Stimulated activated CD8-positive, alpha-beta memory T cell treated with anti-CD3 and anti-CD28 coated beads, Interleukin-2, amount 100 ng/mL, for 1 hour (primary cell): ENCODE results near the gene MYBPC3.

Experiments used
- DNase-seq, 2 donors: peaks; one replicate each; pipeline ENCODE4 v3.0.0-alpha.2; 2020; ENCODE audit warnings: low read depth in 2 of 2

The MYBPC3 gene

DNA sequence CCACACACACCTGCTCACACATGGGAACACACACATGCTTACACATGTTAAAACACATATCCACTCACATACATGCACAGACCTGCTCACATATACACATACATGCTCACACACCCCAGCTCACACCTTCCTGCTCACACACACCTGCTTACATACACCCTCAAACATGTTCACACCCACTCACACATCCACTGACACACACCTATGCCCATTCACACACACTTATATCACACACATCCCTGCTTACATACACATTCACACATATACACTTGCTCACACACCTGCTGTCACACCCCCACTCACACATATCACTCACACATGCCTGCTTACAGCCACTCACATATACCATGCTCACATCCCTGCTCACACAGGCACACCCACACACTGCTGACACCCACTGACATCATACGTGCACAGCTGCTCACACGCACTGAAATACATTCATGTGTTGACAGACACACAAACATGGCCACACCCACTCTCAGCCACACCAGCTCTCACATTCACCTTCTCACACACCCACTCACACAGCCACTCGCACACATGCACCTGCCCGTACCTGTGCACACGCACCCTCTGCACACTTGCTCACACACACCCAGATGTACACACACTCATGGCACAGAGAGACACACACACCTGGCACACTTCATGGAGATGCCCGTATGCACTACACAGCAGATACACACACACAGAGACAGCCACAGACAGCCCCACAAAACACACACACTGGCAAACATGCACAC, 5.7 kb upstream of the MYBPC3 start:
- DNase-seq: no peak

DNA sequence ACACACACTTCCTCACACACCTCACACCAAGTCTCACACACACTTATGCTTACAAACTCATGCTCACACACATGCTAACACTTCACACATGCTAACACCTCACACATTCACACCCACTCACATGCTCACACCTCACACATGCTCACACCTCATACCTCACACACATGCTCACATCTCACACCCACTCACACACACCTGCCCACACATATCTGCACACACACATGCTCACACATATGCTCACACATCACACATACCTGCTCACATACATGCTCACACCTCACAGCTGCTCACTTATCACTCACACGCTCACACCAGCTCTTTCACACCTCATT, 4.5 kb upstream of the MYBPC3 start:
- no peak for DNase-seq

DNA sequence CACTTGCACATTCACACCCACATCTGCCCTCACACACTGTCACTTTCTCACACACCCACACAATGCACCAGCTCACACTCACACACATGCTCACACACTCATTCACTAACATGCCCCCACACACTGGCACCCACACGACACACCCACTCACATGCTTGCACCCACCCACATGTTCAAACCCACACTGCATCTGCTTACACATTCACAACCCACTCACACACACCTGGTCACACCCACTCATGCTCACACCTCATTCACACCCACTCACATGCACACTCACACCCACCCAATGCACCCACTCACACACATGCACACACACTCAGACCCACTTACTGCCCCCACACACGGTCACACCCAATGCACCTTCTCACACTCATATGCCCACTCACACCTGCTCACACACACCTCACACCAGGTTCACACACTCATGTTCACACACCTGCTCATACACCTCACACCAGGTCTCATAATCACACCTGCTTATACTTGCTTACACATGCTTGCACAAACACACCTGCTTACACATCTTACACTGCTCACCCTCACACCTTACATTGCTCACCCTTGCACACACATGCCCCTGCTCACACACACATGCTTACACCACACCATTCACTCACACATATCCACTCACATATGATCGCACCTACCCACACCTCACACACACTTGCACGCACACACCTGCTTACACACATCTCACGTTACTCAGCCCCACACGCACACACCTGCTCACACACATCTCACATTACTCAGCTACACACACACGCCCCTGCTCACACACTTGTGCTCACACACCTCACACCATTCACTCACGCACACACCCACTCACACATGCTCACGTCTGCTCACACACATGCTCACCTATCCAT, 3.9 kb upstream of the MYBPC3 start:
- DNase-seq: no peak

DNA sequence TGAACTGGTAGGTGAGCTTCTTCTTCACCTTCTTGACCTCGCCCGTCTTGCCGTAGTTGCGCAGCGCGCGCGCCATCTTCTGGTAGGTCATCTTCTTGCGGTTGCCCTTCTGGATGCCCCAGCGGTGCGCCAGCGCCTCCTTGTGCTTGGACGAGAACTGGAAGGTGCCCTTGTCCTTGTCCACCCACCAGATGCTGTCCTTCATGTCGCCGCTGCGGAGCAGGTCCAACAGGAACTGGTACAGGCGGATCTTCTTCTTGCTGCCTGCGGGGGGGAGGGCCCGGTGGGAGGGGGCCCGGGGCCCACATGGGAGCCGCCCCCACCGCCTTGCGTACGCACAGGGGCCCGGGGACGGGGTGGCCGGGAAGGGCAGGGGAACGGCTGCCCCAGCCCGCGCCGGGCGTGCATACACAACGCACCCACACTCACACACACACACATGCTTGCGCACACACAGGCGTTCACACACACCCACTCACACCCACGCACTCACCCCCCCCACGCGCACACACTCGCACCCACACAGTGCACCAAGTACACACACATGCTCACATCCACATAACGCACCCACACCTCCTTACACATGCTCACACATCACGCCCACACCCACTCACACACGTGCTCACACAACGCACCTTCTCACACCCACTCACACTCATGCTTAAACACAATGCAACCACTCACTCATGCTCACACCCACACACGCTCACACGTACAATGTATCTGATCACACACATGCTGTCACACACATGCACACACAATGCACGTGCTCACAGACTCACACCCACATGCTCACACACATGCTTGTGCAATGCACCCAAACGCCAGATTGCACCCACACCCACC, 3.0 kb upstream of the MYBPC3 start:
- no peak for DNase-seq

DNA sequence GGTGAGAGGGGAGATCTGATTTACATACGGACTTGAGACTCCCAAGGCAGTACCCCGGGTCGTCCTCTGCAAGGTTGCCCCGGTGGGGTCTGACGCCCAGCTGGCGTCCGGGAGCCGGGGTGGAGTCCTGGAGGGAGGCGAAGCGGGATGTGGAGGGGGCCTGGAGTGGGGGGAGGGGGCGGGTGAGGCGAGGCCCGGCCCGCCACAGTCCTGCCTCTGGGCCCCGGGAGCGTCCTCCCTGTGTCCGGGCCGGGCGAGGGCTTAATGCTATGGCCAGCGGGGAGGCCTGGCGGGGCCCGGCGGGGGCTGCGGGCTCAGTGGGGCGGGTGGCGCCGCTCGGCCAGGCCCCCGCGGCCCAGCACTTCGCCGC, 2.4 kb upstream of the MYBPC3 start:
- no peak for DNase-seq

DNA sequence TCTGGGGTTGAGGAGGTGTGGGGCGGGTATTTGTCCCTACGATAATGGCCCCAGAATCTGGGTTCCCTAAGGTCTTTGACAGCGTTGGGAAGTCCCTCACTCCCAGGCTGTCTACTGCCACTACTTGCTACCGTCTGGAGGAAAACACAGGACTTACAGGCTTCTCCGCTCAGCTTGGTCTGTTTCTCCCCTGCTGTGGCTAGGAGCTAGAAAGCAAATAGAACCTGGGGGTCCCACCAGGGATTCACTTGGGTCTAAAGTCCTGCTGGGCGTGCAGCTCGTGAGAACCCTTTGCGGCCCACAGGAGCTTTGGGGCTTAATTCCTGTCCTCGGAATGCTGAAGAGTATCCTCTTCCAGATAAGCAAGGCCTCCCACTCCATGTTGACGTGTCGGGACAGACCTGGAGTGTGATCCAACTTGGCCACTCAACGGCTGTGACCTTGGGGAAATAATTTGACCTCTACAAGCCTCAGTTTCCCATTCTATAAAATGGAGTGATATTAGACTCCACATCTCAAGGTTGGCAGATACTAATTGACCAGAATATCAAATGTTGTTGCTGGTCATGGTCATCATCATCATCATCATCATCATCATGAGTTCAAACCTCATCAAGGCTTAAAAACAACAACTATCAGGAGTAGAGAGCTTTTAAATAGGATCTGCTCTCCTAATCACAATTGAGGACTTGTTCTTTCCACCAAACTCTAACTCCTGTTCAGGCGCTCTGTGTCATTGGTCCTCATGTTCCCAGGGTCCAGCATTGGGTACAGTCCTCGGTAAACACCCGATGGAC, 1.7 kb upstream of the MYBPC3 start:
- DNase-seq: no peak

DNA sequence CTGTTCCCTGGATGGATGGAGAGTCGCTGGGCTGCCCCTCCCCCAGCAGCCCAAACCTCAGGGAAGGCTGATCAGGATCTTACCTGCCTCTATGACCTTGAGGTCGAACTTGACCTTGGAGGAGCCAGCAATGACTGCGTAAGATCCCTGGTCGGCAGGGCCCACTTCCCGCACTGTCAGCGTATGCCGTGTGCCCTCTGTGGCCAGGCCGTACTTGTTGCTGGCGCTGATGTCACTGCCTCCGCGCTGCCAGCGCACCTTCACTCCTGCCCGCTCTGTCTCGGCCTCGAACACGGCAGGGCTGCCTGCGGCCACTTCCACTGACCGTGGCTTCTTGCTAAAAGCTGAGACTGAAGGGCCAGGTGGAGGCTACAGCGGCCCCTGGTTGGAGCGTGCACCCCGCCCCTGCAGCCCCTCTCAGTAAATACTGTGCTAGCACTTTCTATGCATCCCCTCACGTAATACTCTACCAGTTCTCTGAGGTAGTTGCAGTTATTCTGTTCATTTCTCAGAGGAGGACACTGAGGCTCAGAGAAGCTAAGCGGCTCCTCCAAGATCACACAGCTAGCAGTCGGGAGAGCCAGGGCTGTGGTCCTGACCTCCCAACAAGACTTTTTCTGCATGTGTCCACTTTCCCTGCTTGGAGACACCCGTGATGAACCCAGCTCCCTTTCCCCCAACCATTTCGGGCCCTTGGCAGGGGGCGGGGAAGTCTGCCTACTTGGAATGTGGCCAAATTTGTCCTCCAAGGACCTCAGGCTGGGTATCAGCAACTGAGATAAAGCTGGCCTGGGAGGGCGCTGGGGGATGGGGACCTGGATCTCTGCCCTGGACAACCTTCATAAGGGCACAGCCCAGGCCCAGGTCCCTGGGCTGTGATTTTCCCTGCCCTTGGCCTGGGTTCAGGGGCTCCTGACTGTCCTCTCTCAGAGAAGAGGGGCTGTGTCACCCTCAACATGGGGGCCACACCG, 1.1 kb downstream of the MYBPC3 start:
- DNase-seq: no peak

DNA sequence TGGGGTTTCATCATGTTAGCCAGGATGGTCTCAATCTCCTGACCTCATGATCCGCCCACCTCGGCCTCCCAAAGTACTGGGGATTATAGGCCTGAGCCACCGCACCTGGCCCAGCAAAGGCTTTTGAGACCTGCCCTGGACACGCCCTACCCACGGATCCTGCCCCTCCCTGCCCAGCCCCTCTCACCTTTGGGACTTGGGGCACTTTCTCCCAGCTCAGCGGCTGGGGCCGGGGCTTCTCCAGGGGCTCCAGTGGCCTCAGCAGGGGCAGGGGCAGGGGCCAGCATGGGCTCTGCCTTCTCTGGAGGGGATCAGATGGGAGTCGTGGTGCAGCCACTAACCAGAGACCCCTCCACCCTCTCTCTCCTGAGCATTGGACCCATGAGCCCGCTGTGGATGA, 2.2 kb downstream of the MYBPC3 start:
- no peak for DNase-seq

DNA sequence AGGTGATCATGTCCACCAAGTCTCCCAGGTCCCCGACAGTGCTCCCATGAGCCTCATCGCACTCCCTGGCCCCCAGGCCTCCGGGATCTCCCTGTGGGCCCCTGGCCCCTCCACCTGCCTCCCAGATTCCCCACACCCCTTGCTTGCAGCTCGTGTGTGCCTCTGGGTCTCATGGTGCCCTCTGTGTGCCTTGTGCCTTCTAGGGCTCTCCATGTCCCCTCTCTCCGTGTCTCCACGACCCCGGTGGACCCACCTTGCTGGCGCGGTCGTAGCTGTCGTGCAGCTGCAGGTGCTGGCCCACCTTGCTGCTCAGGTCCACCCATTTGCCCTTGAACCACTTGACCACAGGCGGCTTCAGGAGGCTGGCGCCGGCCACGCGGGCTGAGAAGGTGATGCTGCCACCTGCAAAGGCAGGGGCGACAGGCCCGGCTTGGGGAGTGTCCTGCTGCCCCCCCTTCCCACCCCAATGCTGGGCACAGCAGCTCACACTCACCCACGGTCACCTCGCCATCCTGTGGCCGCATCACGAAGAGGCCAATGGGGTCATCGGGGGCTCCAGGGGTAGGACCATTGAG, 2.9 kb downstream of the MYBPC3 start:
- no peak for DNase-seq

DNA sequence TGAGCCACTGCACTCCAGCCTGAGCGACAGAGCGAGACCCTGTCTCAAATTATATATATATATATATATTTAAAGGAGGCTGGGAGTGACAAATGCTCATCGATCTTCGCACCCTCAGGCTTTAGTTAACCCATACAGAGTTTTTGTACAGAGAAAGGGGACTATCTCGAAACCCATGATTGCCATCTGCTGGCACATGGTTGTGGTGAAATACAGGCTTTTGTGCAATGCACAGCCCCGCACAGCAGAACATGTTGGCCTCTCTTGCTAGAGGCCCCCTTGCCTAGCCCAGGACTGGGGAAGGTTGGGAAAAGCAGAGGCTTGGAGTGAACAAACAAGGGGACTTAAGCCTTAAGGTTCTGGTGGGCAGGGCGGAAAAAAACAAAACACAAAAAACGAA, 3.6 kb downstream of the MYBPC3 start:
- DNase-seq: no peak

DNA sequence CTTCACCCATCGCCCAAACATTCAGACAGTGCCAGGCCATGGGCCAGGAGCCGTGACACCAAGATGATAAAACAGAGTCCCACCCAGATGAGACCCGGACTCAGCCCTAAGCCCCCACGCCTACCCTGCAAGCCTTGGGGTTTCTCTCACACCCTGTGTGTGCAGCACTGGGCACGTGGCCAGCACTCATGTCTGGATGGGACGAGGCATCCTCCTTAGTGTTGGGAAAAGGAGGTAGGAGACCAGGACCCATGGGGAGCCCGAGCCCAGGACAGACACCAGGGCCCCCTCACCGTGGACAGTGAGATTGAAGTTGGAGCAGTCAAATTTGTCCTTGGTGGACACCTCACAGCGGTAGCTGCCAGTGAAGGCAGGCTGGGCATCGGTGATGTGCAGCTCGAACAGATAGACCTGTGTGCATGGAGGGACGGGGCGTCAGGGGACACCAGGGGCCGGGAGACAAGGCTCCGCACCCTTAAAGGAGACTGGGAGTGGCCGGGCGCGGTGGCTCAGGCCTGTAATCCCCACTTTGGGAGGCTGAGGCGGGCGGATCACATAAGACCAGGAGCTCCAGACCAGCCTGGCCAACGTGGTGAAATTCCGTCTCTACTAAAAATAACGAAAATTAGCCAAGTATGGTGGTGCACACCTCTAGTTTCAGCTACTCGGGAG, 4.2 kb downstream of the MYBPC3 start:
- no peak for DNase-seq

DNA sequence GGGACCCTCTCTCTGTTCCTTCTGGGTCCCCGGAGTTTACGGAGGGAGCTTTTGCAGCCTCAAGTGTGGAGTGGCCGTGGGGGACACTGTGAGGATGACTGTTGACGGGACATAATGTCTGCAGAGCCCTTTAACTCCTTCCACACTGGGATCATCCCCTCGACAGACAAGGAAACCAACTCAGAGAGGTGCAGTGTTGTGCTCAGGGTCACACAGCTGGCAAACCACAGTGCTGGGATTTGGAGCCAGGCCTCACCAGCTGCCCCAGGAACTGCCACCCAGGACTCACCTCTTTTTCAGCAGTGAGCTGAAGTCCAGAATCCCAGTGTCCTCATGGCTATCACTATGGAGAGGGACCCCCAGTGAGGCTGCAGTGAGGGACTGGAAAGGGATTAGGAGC, 5.4 kb downstream of the MYBPC3 start:
- no peak for DNase-seq

DNA sequence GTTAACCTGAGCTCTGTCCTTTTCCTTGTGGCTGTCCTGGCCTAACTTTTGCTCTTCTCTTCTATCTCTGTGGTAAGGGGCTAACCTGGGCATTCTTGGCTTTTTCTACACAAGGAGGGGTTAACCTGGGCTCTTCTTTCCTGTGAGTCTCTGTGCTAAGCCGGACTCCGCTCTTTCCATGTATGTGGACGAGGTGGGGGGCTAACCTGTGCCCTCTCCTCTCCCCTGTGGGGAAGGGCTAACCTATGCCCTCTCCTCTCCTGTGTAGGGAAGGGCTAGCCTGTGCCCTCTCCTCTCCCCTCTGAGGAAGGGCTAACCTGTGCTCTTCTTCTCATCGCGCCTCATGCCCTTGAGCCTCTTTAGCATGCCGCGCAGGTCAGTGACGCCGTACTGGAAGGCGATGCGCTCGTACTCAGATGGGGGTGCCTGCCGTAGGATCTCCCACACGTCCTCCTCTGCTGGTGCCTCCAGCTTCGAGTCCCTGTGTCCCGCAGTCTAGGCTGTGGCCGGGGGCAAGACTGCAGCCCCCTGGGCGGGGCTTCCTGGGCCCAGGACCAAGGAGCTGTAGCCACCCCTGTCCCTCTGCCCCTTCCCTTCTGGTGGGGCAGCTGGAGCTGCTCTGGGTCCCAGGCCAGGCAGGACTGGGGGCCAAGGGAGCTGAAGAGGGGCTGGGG, 6.5 kb downstream of the MYBPC3 start:
- DNase-seq: no peak

DNA sequence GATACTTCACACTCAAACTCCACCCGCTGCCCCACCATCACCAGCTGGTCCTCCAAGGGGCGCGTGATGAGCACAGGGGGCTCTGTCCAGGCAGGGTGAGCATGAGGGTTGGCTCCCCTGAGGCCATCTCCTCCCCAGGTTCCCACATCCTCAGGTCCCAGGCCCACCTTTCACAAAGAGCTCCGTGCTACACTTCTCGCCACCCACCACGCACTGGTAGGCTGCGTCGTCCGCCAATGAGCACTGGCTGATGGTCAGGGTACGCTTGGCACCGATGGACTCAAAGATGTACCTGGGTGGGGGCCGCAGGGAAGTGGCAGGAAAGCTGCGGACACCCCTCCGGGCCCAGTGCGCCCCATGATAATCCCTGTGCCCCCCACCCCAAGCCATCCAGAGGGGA, 9.6 kb downstream of the MYBPC3 start:
- DNase-seq: no peak

DNA sequence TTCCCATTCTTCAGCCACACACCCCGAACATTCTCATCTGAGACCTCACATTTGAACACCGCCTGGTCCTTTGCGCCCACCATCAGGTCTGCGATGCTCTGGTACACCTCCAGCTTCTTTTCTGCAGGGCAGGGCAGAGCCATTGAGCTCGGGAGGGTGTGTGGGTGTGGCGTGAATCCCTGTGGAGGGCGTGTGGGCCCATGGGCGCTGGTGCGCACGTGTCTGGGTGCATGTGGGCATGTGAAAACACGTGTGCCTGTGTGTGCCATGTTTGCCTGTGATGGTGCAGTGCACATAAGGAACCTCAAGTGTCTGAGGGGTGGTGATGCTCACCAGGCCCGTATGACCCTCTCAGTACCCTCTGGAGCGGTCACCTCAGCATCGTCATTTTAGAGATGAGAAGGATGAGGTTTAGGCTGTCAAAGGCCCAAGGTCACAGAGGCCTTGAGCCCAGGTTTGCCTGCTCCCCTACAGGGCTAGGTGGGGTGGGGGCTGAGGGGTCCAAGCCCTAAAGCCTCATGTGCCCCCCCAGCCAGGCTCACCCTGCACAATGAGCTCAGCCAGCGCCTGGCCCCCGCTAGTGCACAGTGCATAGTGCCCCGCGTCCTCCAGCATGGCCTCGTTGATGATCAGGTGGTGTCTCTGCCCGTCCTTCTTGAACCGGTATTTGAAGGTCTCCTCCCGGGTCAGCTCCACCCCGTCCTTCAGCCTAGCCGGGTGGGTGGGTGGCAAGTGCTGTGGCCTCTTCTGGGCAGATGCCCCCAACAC, 10.3 kb downstream of the MYBPC3 start:
- no peak for DNase-seq

DNA sequence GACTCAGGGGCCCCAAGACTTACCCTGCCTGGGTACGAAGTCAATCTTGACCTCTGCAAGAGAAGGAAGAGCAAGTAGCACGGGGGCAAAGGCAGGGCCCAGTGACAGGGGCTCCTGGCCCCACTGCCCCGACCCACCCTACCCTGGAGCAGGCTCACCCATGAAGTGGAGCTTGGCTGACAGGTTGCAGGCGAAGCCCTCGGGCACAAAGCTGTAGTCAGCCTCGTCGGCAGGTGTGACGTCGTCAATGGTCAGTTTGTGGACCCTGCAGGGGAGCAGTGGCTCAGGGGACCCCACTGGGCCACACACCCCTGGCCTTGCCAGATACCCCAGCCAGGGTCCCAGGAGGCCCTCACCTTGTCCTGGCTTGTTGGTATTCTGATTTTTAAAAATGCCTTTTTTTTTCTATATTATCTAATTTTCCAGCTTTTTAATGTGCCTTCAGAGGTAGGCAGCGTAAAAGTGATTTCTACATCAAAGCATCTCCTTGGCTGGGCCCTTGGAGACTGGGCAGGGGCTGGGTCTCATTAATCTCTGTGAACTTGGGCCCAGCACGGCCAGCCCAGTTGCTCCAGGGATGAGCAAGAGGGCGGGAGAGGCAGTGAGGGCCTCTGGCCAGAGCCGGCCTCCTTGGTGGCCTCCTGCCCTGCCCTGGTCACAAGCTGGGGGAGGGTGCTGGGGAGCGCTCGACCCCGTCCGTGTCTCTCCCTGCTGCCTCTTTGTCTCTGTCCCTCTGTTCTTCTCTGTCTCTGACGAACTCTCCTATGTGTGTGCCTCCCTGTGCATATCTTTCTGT, 11.3 kb downstream of the MYBPC3 start:
- no peak for DNase-seq

DNA sequence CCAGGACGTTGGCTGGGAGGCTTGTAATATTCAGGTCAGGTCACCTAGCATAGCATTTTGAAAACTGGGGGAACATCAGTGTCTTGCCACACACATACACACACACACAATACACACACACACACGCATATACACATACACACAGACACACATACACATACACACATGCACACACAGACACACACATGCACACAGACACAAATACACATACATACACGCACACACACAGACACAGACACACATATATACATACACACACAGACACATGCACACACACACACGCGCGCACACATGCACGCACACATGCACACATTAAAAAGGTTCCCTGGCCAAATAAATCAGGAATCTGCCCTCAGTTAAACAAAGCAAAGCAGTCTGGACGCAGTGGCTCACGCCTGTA, 12.5 kb downstream of the MYBPC3 start:
- no peak for DNase-seq
